Tibial nerve (tissue), 4 donors: ENCODE measurements around the gene LETM1. TPM values are rescaled to one million over a fixed set of nuclear protein-coding genes. Genes with fewer than 3 reads are reported as not detected.
A peak's percentile ranks its signal among the peaks of the same experiment; 100 is the strongest.

Source experiments
- DNase-seq, 2 donors: peaks; one replicate each; pipeline ENCODE4 v3.0.0-alpha.2; 2019; ENCODE audit warnings: low spot score in 2 of 2
- H3K27ac ChIP-seq, 4 donors: fragments of 200-600 bp; sonication (generic) in 3 of 4; one replicate each; pipeline ENCODE4 v1.5.1; 2017 to 2019; ENCODE audit warnings: mild to moderate bottlenecking in 1 of 4
- H3K27me3 ChIP-seq, 2 donors: fragments of 200-600 bp; sonication (generic) in 1 of 2; one replicate each; pipeline versions ENCODE4 v1.5.1 to v1.6.0; 2017 to 2019
- H3K36me3 ChIP-seq, 3 donors: fragments of 200-600 bp; sonication (generic); one replicate each; pipeline ENCODE4 v1.5.1; 2018 to 2019
- H3K4me1 ChIP-seq, 4 donors: fragments of 200-600 bp; sonication (generic) in 3 of 4; one replicate each; pipeline ENCODE4 v1.5.1; 2017 to 2019
- H3K4me3 ChIP-seq, 4 donors: fragments of 200-600 bp; sonication (generic) in 3 of 4; one replicate each; pipeline ENCODE4 v1.5.1; 2017 to 2019; ENCODE audit warnings: mild to moderate bottlenecking in 1 of 4, moderate library complexity in 1 of 4
- H3K9me3 ChIP-seq, 4 donors: fragments of 200-600 bp; sonication (generic) in 3 of 4; one replicate each; pipeline ENCODE4 v1.5.1; 2017 to 2019
- CTCF ChIP-seq, 5 experiments: fragments of 200-600 bp in 3 of 5; fragments of 450-650 bp in 2 of 5; sonication (generic) in 3 of 5; IDR thresholded peaks; one replicate each; pipeline ENCODE4 v1.5.1; 2016 to 2019; ENCODE audit warnings: antibody characterized with exemption in 5 of 5, mild to moderate bottlenecking in 3 of 5, moderate library complexity in 2 of 5
- EP300 ChIP-seq, 2 donors: sonication (generic); formaldehyde crosslinking; IDR thresholded peaks; one replicate each; pipeline ENCODE4 v1.6.1; 2017; ENCODE audit warnings: antibody characterized with exemption in 2 of 2, mild to moderate bottlenecking in 1 of 2
- POLR2A ChIP-seq, 2 donors: fragments of 450-650 bp; IDR thresholded peaks; one replicate each; pipeline ENCODE4 v1.6.1; 2017; ENCODE audit warnings: antibody characterized with exemption in 2 of 2, mild to moderate bottlenecking in 2 of 2, moderate library complexity in 2 of 2
- WGBS, 2 donors: methylation state at CpG; one replicate each; pipeline ENCODE4 v1.1.5; 2018; 5-methylcytosine and 5-hydroxymethylcytosine counted together
- total RNA-seq, 4 donors: library from RNA; depleted of rRNA; stranded (reverse); fragments of >200 nt; gene quantifications; one replicate each; pipeline ENCODE4 v1.1.0, GENCODE V29; 2016

Gene LETM1
- total RNA-seq, 4 donors from 2014 or later: 53.5 to 85.5 (median 68.6) TPM

GRCh38 chr4:1787411-1788077, 68.4 kb downstream of the LETM1 start:
- Histone ChIP-seq H3K27me3 (peaks cover 0 to 4% of the 10 kb centered on the region in 2 donors), H3K36me3 (no peaks in the 10 kb centered on the region), H3K27ac (no peak overlapping the region), H3K9me3 (no peaks in the 10 kb centered on the region), H3K4me3 (no peak overlapping the region), H3K4me1 (peaks cover 0 to 23% (median 0%) of the 10 kb centered on the region in 4 donors)
- no peak for TF ChIP-seq EP300 (IDR thresholded peaks at IDR 0.05)
- TF ChIP-seq POLR2A (IDR thresholded peaks at IDR 0.05): no peak
- TF ChIP-seq CTCF (IDR thresholded peaks at IDR 0.05): no peak
- WGBS, 2 donors: 36 to 50% methylated on average over 19 to 23 of the region's 25 CpGs
- no peak for DNase-seq

- no peaks in the 10 kb centered on the region for H3K36me3 ChIP-seq
- 79 to 89% methylated on average over 18 to 29 of the region's 34 CpGs for WGBS, 2 donors
- H3K4me1 ChIP-seq: peaks cover 0 to 22% (median 0%) of the 10 kb centered on the region in 4 donors
- H3K27me3 ChIP-seq: no peaks in the 10 kb centered on the region
- H3K9me3 ChIP-seq: no peaks in the 10 kb centered on the region
- TF ChIP-seq EP300 (IDR thresholded peaks at IDR 0.05) (no peak), POLR2A (IDR thresholded peaks at IDR 0.05) (no peak), CTCF (IDR thresholded peaks at IDR 0.05) (no peak)
- DNase-seq: no peak
- no peak overlapping the region for H3K4me3 ChIP-seq
- no peak overlapping the region for H3K27ac ChIP-seq
These were observed 69.2 kb downstream of the LETM1 start for GRCh38 chr4:1786544-1787362.

- Histone ChIP-seq H3K4me1 (peaks cover 0 to 22% (median 0%) of the 10 kb centered on the region in 4 donors), H3K36me3 (no peaks in the 10 kb centered on the region), H3K9me3 (no peaks in the 10 kb centered on the region), H3K27ac (no peak overlapping the region), H3K27me3 (no peaks in the 10 kb centered on the region), H3K4me3 (no peak overlapping the region)
- no peak for DNase-seq
- TF ChIP-seq POLR2A (IDR thresholded peaks at IDR 0.05) (no peak), EP300 (IDR thresholded peaks at IDR 0.05) (no peak)
- 93 to 98% methylated on average over 3 to 11 of the region's 11 CpGs for WGBS, 2 donors
These were observed 70.4 kb downstream of the LETM1 start for GRCh38 chr4:1785592-1785991.

- H3K9me3 ChIP-seq: no peaks in the 10 kb centered on the region
- H3K4me3 ChIP-seq: no peak overlapping the region
- H3K27me3 ChIP-seq: no peaks in the 10 kb centered on the region
- H3K4me1 ChIP-seq: peaks cover 0 to 22% (median 0%) of the 10 kb centered on the region in 4 donors
- DNase-seq: no peak
- peak overlapping the region in 1 of 4 donors; percentile 4 for H3K27ac ChIP-seq
- 52 to 58% methylated on average over 11 to 16 of the region's 17 CpGs for WGBS, 2 donors
- no peak for TF ChIP-seq CTCF (IDR thresholded peaks at IDR 0.05)
- TF ChIP-seq EP300 (IDR thresholded peaks at IDR 0.05): no peak
- no peak for TF ChIP-seq POLR2A (IDR thresholded peaks at IDR 0.05)
- no peaks in the 10 kb centered on the region for H3K36me3 ChIP-seq
These were observed 71.0 kb downstream of the LETM1 start for GRCh38 chr4:1784789-1785591.

GRCh38 chr4:1784395-1784788, 71.6 kb downstream of the LETM1 start:
- DNase-seq: no peak
- Histone ChIP-seq H3K4me1 (peaks cover 0 to 22% (median 0%) of the 10 kb centered on the region in 4 donors), H3K27me3 (no peaks in the 10 kb centered on the region), H3K27ac (peak overlapping the region in 1 of 4 donors; percentile 4), H3K4me3 (no peak overlapping the region), H3K36me3 (no peaks in the 10 kb centered on the region), H3K9me3 (no peaks in the 10 kb centered on the region)
- TF ChIP-seq EP300 (IDR thresholded peaks at IDR 0.05) (no peak), CTCF (IDR thresholded peaks at IDR 0.05) (no peak)
- 74 to 83% methylated on average over 7 to 10 of the region's 10 CpGs for WGBS, 2 donors
